ENCODE measurements around the gene LCN10. TPM values are rescaled to one million over a fixed set of nuclear protein-coding genes. Genes with fewer than 3 reads are reported as not detected.
"Not testable (repeated sequence)": the region's sequence is repeated elsewhere in the genome, so short reads cannot be mapped to it uniquely, and the experiment has no call there.

LCN10 gene
- 10 to 100 TPM in 2 of 4 donors, 1 to 10 TPM in 2; 3.9 to 16.5 (median 9.9) TPM for total RNA-seq

- H3K36me3 ChIP-seq, result no peaks in the 10 kb centered on the region
- no peak for TF ChIP-seq POLR2A (IDR thresholded peaks at IDR 0.05)
- peak in 1 of 4 experiments; percentile 33 for TF ChIP-seq CTCF (IDR thresholded peaks at IDR 0.05)
- WGBS, 2 donors (ENCODE audit: low coverage in 1 of 2), result no CpG with 5 or more reads among the region's 25 CpGs
- H3K4me1 ChIP-seq, result peaks cover 0 to 19% (median 0%) of the 10 kb centered on the region in 3 donors
- H3K27ac ChIP-seq, result peak within 1 kb of the TSS in 1 of 4 donors; percentile 2
- H3K9me3 ChIP-seq, result no peaks in the 10 kb centered on the region
- ATAC-seq, result no peak
- H3K4me3 ChIP-seq, result peak within 1 kb of the TSS in 1 of 2 donors; percentile 37
- peaks cover 61% of the 10 kb centered on the region for H3K27me3 ChIP-seq
These were observed at the start of gene LCN10 for GRCh38 chr9:136742591-136743391. TSS of gene LCN10 (minus strand) at chr9:136742940. CDS start at chr9:136742903, 37 bp downstream.

GRCh38 chr9:136791516-136792276 lies 49.0 kb upstream of the LCN10 start:
- 20% methylated on average over 1 of the region's 29 CpGs; no CpG with 5 or more reads in 1 of the 2 donors for WGBS, 2 donors (ENCODE audit: low coverage in 1 of 2)
- Histone ChIP-seq H3K4me1 (peaks cover 0 to 44% (median 13%) of the 10 kb centered on the region in 3 donors), H3K27me3 (peaks cover 8% of the 10 kb centered on the region), H3K9me3 (no peaks in the 10 kb centered on the region), H3K27ac (peak overlapping the region; percentile 77 to 95 (median 94)), H3K36me3 (peaks cover 0 to 18% of the 10 kb centered on the region in 2 donors), H3K4me3 (peak overlapping the region; percentile 70 to 86)
- no peak for ATAC-seq
- TF ChIP-seq CTCF (IDR thresholded peaks at IDR 0.05) (peak in 3 of 4 experiments; percentile 54 to 80 (median 72)), EP300 (IDR thresholded peaks at IDR 0.05) (no peak)

- TF ChIP-seq POLR2AphosphoS5 (IDR thresholded peaks at IDR 0.05) (peak; percentile 50), EP300 (IDR thresholded peaks at IDR 0.05) (no peak), POLR2A (IDR thresholded peaks at IDR 0.05) (peak in 1 of 2 donors; percentile 52), CTCF (IDR thresholded peaks at IDR 0.05) (peak in 1 of 4 experiments; percentile 9)
- WGBS, 2 donors (ENCODE audit: low coverage in 1 of 2), result 2% methylated on average over 11 of the region's 70 CpGs; no CpG with 5 or more reads in 1 of the 2 donors
- Histone ChIP-seq H3K4me1 (peaks cover 0 to 37% (median 13%) of the 10 kb centered on the region in 3 donors), H3K27ac (peak within 1 kb of the TSS; percentile 77 to 95 (median 94)), H3K36me3 (peaks cover 0 to 18% of the 10 kb centered on the region in 2 donors), H3K27me3 (peaks cover under 1% of the 10 kb centered on the region), H3K9me3 (no peaks in the 10 kb centered on the region), H3K4me3 (peak within 1 kb of the TSS; percentile 70 to 86)
- peak; percentile 95 for ATAC-seq
These were observed 48.1 kb upstream of the LCN10 start, which contains the start of gene TMEM141 for GRCh38 chr9:136790640-136791515. TSS of gene TMEM141 (plus strand) at chr9:136791344. CDS start at chr9:136791371, 27 bp downstream.

- Histone ChIP-seq H3K4me3 (no peak overlapping the region), H3K27me3 (no peaks in the 10 kb centered on the region), H3K36me3 (peaks cover 0 to 17% of the 10 kb centered on the region in 2 donors), H3K27ac (peak overlapping the region in 1 of 4 donors; percentile 95), H3K9me3 (no peaks in the 10 kb centered on the region), H3K4me1 (peaks cover 0 to 37% (median 13%) of the 10 kb centered on the region in 3 donors)
- TF ChIP-seq EP300 (IDR thresholded peaks at IDR 0.05), result no peak
- no peak for TF ChIP-seq CTCF (IDR thresholded peaks at IDR 0.05)
- TF ChIP-seq POLR2AphosphoS5 (IDR thresholded peaks at IDR 0.05), result no peak
- no peak for TF ChIP-seq POLR2A (IDR thresholded peaks at IDR 0.05)
- WGBS, 2 donors (ENCODE audit: low coverage in 1 of 2), result 78 to 86% methylated on average over 1 to 3 of the region's 3 CpGs
- ATAC-seq, result no peak
These were observed 46.8 kb upstream of the LCN10 start for GRCh38 chr9:136789523-136789937.

- H3K27ac ChIP-seq, H3K9me3 ChIP-seq, H3K4me3 ChIP-seq, H3K27me3 ChIP-seq, ATAC-seq: not testable (repeated sequence)
- Histone ChIP-seq H3K4me1 (peaks cover 0 to 37% (median 13%) of the 10 kb centered on the region in 3 donors), H3K36me3 (peaks cover 0 to 13% of the 10 kb centered on the region in 2 donors)
- 77% methylated on average over 6 to 25 of the region's 27 CpGs for WGBS, 2 donors (ENCODE audit: low coverage in 1 of 2)
These were observed 46.1 kb upstream of the LCN10 start for GRCh38 chr9:136788644-136789522.
